Calu3 (cell line): ENCODE data around the gene MYOF. TPM values are rescaled to one million over a fixed set of nuclear protein-coding genes. Genes with fewer than 3 reads are reported as not detected.

Source experiments
- BruUV-seq: library from RNA; stranded (reverse); fragments of 400-500 nt; replicated peaks from 2 replicates; lab custom pipeline; 2021; lab: Mats Ljungman, UMichigan
- CTCF ChIA-PET: fragments of 300-600 bp; sonication (Branson Sonifier 250); formaldehyde crosslinking; loops from one replicate; lab custom pipeline; 2022; ENCODE audit warnings: antibody characterized with exemption; lab: Charles Lee
- DNase-seq: peaks from one replicate; pipeline ENCODE4 v3.0.0; 2022
- H3K27ac Mint-ChIP-seq: one replicate; pipeline ENCODE4 v1.8.0; 2022; ENCODE audit warnings: mixed read lengths; ENCODE audit not compliant: unreplicated experiment
- H3K27me3 Mint-ChIP-seq: one replicate; pipeline ENCODE4 v1.8.0; 2022; ENCODE audit warnings: mixed read lengths; ENCODE audit not compliant: unreplicated experiment
- H3K36me3 Mint-ChIP-seq: one replicate; pipeline ENCODE4 v1.8.0; 2022; ENCODE audit warnings: mild to moderate bottlenecking, moderate library complexity, mixed read lengths; ENCODE audit not compliant: insufficient read depth, unreplicated experiment
- H3K4me1 Mint-ChIP-seq: one replicate; pipeline ENCODE4 v1.8.0; 2022; ENCODE audit warnings: mild to moderate bottlenecking, low read depth, mixed read lengths; ENCODE audit not compliant: unreplicated experiment
- H3K4me3 Mint-ChIP-seq: one replicate; pipeline ENCODE4 v1.8.0; 2022; ENCODE audit warnings: mild to moderate bottlenecking, low read depth, moderate library complexity, mixed read lengths; ENCODE audit not compliant: unreplicated experiment
- H3K9me3 Mint-ChIP-seq: one replicate; pipeline ENCODE4 v1.8.0; 2022; ENCODE audit warnings: low read depth, mixed read lengths; ENCODE audit not compliant: unreplicated experiment
- intact Hi-C: fragments of 100-400 bp; cut with micrococcal nuclease; formaldehyde crosslinking; loops from one replicate; pipeline ENCODE4 v1.10.0; 2022; ENCODE audit not compliant: unreplicated experiment
- total RNA-seq: library from RNA; stranded (reverse); gene quantifications from 2 replicates; pipeline ENCODE4 v1.2.3, GENCODE V29; 2022
- TF ChIP-seq, protein P1 (sequence below): fragments of 200-600 bp; IDR thresholded peaks from one replicate; pipeline ENCODE4 v1.8.0; 2022; ENCODE audit warnings: antibody characterized with exemption; ENCODE audit not compliant: unreplicated experiment

The MYOF gene
- total RNA-seq, 1 experiment from 2014 or later: 474 TPM

- no peak overlapping the region for H3K4me3 Mint-ChIP-seq
- no peaks in the 10 kb centered on the region for H3K9me3 Mint-ChIP-seq
- CTCF ChIA-PET: no interaction called here
- no peak overlapping the region for H3K27ac Mint-ChIP-seq
- DNase-seq: no peak
- BruUV-seq: no TSS peak
- intact Hi-C loops: no loop called here
- H3K4me1 Mint-ChIP-seq: no peaks in the 10 kb centered on the region
- no peaks in the 10 kb centered on the region for H3K36me3 Mint-ChIP-seq
- TF ChIP-seq, protein P1, sequence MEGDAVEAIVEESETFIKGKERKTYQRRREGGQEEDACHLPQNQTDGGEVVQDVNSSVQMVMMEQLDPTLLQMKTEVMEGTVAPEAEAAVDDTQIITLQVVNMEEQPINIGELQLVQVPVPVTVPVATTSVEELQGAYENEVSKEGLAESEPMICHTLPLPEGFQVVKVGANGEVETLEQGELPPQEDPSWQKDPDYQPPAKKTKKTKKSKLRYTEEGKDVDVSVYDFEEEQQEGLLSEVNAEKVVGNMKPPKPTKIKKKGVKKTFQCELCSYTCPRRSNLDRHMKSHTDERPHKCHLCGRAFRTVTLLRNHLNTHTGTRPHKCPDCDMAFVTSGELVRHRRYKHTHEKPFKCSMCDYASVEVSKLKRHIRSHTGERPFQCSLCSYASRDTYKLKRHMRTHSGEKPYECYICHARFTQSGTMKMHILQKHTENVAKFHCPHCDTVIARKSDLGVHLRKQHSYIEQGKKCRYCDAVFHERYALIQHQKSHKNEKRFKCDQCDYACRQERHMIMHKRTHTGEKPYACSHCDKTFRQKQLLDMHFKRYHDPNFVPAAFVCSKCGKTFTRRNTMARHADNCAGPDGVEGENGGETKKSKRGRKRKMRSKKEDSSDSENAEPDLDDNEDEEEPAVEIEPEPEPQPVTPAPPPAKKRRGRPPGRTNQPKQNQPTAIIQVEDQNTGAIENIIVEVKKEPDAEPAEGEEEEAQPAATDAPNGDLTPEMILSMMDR: no peak
- H3K27me3 Mint-ChIP-seq: no peaks in the 10 kb centered on the region
Measured at GRCh38 chr10:93277360-93277759, 204.8 kb downstream of the MYOF start.

- Mint-ChIP-seq H3K27ac (no peak overlapping the region), H3K9me3 (no peaks in the 10 kb centered on the region), H3K27me3 (no peaks in the 10 kb centered on the region), H3K4me1 (no peaks in the 10 kb centered on the region), H3K36me3 (no peaks in the 10 kb centered on the region), H3K4me3 (no peak overlapping the region)
- no TSS peak for BruUV-seq
- intact Hi-C loops: no loop called here
- no peak for DNase-seq
- TF ChIP-seq, protein P1: no peak
- CTCF ChIA-PET: no interaction called here
Measured at GRCh38 chr10:93274419-93274818, 207.7 kb downstream of the MYOF start.

DNA sequence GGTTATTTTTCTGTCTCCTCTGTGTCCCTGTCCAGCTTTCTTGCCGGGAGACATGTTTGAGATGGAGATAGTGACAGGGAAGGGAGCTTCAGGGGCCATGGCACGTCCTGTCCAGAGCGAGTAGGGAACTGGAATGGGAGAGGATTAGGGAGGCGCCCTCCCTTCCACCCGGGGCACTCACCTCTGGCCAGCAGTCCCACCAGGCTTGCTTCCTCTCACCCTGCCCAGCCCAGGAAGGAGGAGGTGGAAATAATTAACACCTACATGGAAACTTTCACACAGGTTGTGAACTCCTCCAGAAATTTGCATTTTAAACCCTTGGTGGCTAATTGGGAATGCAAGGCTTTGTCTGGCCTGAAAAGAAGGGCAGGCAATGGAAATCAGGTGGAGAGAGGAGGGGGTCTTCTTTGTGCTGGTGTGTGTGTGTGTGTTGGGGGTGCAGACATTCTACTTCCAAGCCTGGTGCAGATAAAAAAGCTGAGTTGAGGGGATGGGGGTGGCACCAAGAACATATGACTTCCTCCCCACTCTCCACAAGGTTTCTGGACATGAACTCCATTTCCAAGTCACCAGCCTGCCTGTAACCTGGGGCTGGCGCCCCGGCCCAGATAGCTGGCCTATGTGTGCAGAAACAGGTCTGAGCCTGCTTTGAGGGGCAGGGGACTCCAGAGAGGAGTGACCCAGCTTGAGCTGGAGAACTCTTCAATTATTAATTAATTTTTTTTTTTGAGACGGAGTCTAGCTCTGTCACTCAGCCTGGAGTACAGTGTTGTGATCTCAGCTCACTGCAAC lies 209.1 kb downstream of the MYOF start:
- intact Hi-C loops: no loop called here
- Mint-ChIP-seq H3K36me3 (no peaks in the 10 kb centered on the region), H3K9me3 (peaks cover 2% of the 10 kb centered on the region), H3K4me3 (no peak overlapping the region), H3K27me3 (no peaks in the 10 kb centered on the region), H3K27ac (no peak overlapping the region), H3K4me1 (no peaks in the 10 kb centered on the region)
- TF ChIP-seq, protein P1: no peak
- no TSS peak for BruUV-seq
- CTCF ChIA-PET: interaction anchor here (0.6 kb wide), 1 partner anchor 406 kb away, joined by 3 read pairs; no protein-coding TSS in a partner anchor
- no peak for DNase-seq

GRCh38 chr10:93271347-93271746 lies 210.8 kb downstream of the MYOF start:
- no peak overlapping the region for H3K4me3 Mint-ChIP-seq
- CTCF ChIA-PET: no interaction called here
- intact Hi-C loops: no loop called here
- no peak overlapping the region for H3K27ac Mint-ChIP-seq
- no peaks in the 10 kb centered on the region for H3K27me3 Mint-ChIP-seq
- no peak for DNase-seq
- TF ChIP-seq, protein P1: no peak
- H3K9me3 Mint-ChIP-seq: peaks cover 2% of the 10 kb centered on the region
- no TSS peak for BruUV-seq
- no peaks in the 10 kb centered on the region for H3K36me3 Mint-ChIP-seq
- H3K4me1 Mint-ChIP-seq: no peaks in the 10 kb centered on the region
